Neural cell (in vitro differentiated cells): ENCODE results near the gene KCNQ2. TPM values are rescaled to one million over a fixed set of nuclear protein-coding genes. Genes with fewer than 3 reads are reported as not detected.

Experiments used
- H2AFZ ChIP-seq: fragments of 200-600, 300-800 bp; sonication (generic), shearing (Covaris generic); 2 replicates; pipeline ENCODE4 v1.6.0; 2014; ENCODE audit warnings: low read depth, mild to moderate bottlenecking, antibody characterized with exemption, low read length, moderate library complexity
- H3F3A ChIP-seq: fragments of 200-600 bp; shearing (Covaris generic); 2 replicates; pipeline ENCODE4 v1.6.1; 2016; ENCODE audit warnings: mild to moderate bottlenecking, moderate library complexity, mixed read lengths, antibody characterized with exemption, low read length; ENCODE audit not compliant: insufficient read depth, poor library complexity, severe bottlenecking
- H3K27ac ChIP-seq: fragments of 200-600, 300-800 bp; sonication (generic), shearing (Covaris generic); 2 replicates; pipeline ENCODE4 v1.5.1; 2014; ENCODE audit warnings: mild to moderate bottlenecking, low read length, moderate library complexity
- H3K27me3 ChIP-seq: fragments of 300-800, 200-600 bp; sonication (generic), shearing (Covaris generic); 2 replicates; pipeline ENCODE4 v1.6.0; 2014; ENCODE audit warnings: mild to moderate bottlenecking, low read depth, low read length, moderate library complexity; ENCODE audit not compliant: insufficient read depth
- H3K36me3 ChIP-seq: fragments of 300-800, 200-600 bp; sonication (generic), shearing (Covaris generic); 2 replicates; pipeline ENCODE4 v1.5.1; 2014; ENCODE audit warnings: mild to moderate bottlenecking, antibody characterized with exemption, low read length, moderate library complexity; ENCODE audit not compliant: insufficient read depth
- H3K4me2 ChIP-seq: fragments of 300-800, 200-600 bp; sonication (generic), shearing (Covaris generic); 2 replicates; pipeline ENCODE4 v1.6.0; 2014; ENCODE audit warnings: mild to moderate bottlenecking, low read length
- H3K4me3 ChIP-seq: fragments of 300-800, 200-600 bp; sonication (generic), shearing (Covaris generic); 2 replicates; pipeline ENCODE4 v1.5.1; 2014; ENCODE audit warnings: mild to moderate bottlenecking, low read length, moderate library complexity
- H3K79me2 ChIP-seq: fragments of 200-600 bp; shearing (Covaris generic); replicated peaks from 2 replicates; pipeline ENCODE4 v1.6.0; 2014; ENCODE audit warnings: mild to moderate bottlenecking, low read length, moderate library complexity; ENCODE audit not compliant: insufficient read depth
- H3K9ac ChIP-seq: fragments of 300-800, 200-600 bp; sonication (generic), shearing (Covaris generic); 2 replicates; pipeline ENCODE4 v1.6.1; 2016; ENCODE audit warnings: mild to moderate bottlenecking, low read length, mixed read lengths
- H3K9me2 ChIP-seq: fragments of 200-600 bp; shearing (Covaris generic); 2 replicates; pipeline ENCODE4 v1.6.1; 2016; ENCODE audit warnings: mild to moderate bottlenecking, low read length, mixed read lengths; ENCODE audit not compliant: insufficient read depth
- H3K9me3 ChIP-seq: fragments of 200-600, 300-800 bp; sonication (generic), shearing (Covaris generic); 2 replicates; pipeline ENCODE4 v1.6.1; 2016; ENCODE audit warnings: mild to moderate bottlenecking, mixed run types, low read length, moderate library complexity, mixed read lengths
- H4K20me1 ChIP-seq: fragments of 200-600 bp; shearing (Covaris generic); 2 replicates; pipeline ENCODE4 v1.6.1; 2016; ENCODE audit warnings: mild to moderate bottlenecking, mixed run types; ENCODE audit not compliant: insufficient read depth
- CTCF ChIP-seq: fragments of 450-650 bp; IDR thresholded peaks from 2 replicates; pipeline ENCODE4 v1.5.1; 2014; ENCODE audit warnings: antibody characterized with exemption, mild to moderate bottlenecking, moderate library complexity; ENCODE audit not compliant: poor library complexity, severe bottlenecking
- EP300 ChIP-seq: fragments of 450-650 bp; conservative IDR thresholded peaks from 2 replicates; pipeline ENCODE4 v1.6.1; 2014; ENCODE audit warnings: antibody characterized with exemption, mild to moderate bottlenecking, moderate library complexity; ENCODE audit not compliant: poor library complexity, severe bottlenecking
- EZH2 ChIP-seq: fragments of 200-600, 300-800 bp; shearing (Covaris generic), sonication (generic); IDR thresholded peaks from 2 replicates; pipeline ENCODE4 v1.6.1; 2014; ENCODE audit warnings: antibody characterized with exemption, low read length, borderline replicate concordance, mild to moderate bottlenecking; ENCODE audit not compliant: insufficient read depth, poor library complexity, severe bottlenecking
- MXI1 ChIP-seq: fragments of 450-650 bp; conservative IDR thresholded peaks from 2 replicates; pipeline ENCODE4 v1.6.1; 2014; ENCODE audit warnings: antibody characterized with exemption, mild to moderate bottlenecking; ENCODE audit not compliant: poor library complexity, severe bottlenecking
- POLR2AphosphoS5 ChIP-seq: IDR thresholded peaks from 2 replicates; pipeline ENCODE4 v1.6.1; 2012
- RAD21 ChIP-seq: fragments of 450-650 bp; conservative IDR thresholded peaks from 2 replicates; pipeline ENCODE4 v1.6.1; 2014; ENCODE audit warnings: antibody characterized with exemption, mild to moderate bottlenecking, moderate library complexity
- REST ChIP-seq: IDR thresholded peaks from 2 replicates; pipeline ENCODE4 v1.6.1; 2012; ENCODE audit warnings: borderline replicate concordance
- SMC3 ChIP-seq: fragments of 450-650 bp; conservative IDR thresholded peaks from 2 replicates; pipeline ENCODE4 v1.6.1; 2014; ENCODE audit warnings: antibody characterized with exemption, mild to moderate bottlenecking, moderate library complexity; ENCODE audit not compliant: poor library complexity
- TAF1 ChIP-seq: IDR thresholded peaks from 2 replicates; pipeline ENCODE4 v1.6.1; 2012; ENCODE audit warnings: low read depth
- polyA plus RNA-seq: library from polyadenylated mRNA; depleted of rRNA; stranded (reverse); fragments of >200 nt; gene quantifications from 2 replicates; pipeline ENCODE4 v1.2.3, GENCODE V29; 2014

The KCNQ2 gene
- polyA plus RNA-seq, 1 donor from 2014 or later = 84.7 TPM

GRCh38 chr20:63487116-63487764 lies 14.8 kb upstream of the KCNQ2 start:
- Histone ChIP-seq H3K9me3 (no peaks in the 10 kb centered on the region), H3K36me3 (peaks cover 6% of the 10 kb centered on the region), H3F3A (no peaks in the 10 kb centered on the region), H2AFZ (no peak overlapping the region), H3K27ac (no peak overlapping the region), H3K27me3 (no peaks in the 10 kb centered on the region), H3K4me3 (no peak overlapping the region), H3K9ac (no peak overlapping the region), H3K79me2 (no peaks in the 10 kb centered on the region), H3K9me2 (no peaks in the 10 kb centered on the region), H4K20me1 (no peaks in the 10 kb centered on the region), H3K4me2 (no peak overlapping the region)
- no peak for TF ChIP-seq RAD21
- no peak for TF ChIP-seq REST
- no peak for TF ChIP-seq TAF1
- no peak for TF ChIP-seq MXI1
- no peak for TF ChIP-seq CTCF
- TF ChIP-seq EZH2 = no peak
- no peak for TF ChIP-seq SMC3
- no peak for TF ChIP-seq POLR2AphosphoS5
- TF ChIP-seq EP300 = no peak

- H3K4me3 ChIP-seq = no peak overlapping the region
- H3K9ac ChIP-seq = no peak overlapping the region
- no peaks in the 10 kb centered on the region for H3K9me2 ChIP-seq
- no peak for TF ChIP-seq REST
- TF ChIP-seq CTCF = no peak
- no peak for TF ChIP-seq MXI1
- no peak for TF ChIP-seq RAD21
- no peak for TF ChIP-seq SMC3
- TF ChIP-seq POLR2AphosphoS5 = no peak
- TF ChIP-seq TAF1 = no peak
- H3K79me2 ChIP-seq = no peaks in the 10 kb centered on the region
- no peak overlapping the region for H3K27ac ChIP-seq
- no peaks in the 10 kb centered on the region for H3K9me3 ChIP-seq
- H3K4me2 ChIP-seq = no peak overlapping the region
- H3K36me3 ChIP-seq = peaks cover 3% of the 10 kb centered on the region
- no peaks in the 10 kb centered on the region for H4K20me1 ChIP-seq
- H3F3A ChIP-seq = no peaks in the 10 kb centered on the region
- no peak overlapping the region for H2AFZ ChIP-seq
- no peaks in the 10 kb centered on the region for H3K27me3 ChIP-seq
Observed at GRCh38 chr20:63486300-63486855, 13.9 kb upstream of the KCNQ2 start.
